Measurements from ENCODE around the gene PTRH1. TPM values are rescaled to one million over a fixed set of nuclear protein-coding genes. Genes with fewer than 3 reads are reported as not detected.

The PTRH1 gene
- total and polyA plus RNA-seq, 10 of the 15 experiments (the other 5 are each of a cell fraction or from before 2014, with no cell fraction given): 0.69 to 38.4 (median 10.2) TPM

GRCh38 chr9:127714020-127714750 is 1.3 kb downstream of the PTRH1 start:
- H3K4me2 ChIP-seq (ENCODE audit: control insufficient read depth, insufficient read depth): peak overlapping the region; percentile 74
- no peaks in the 10 kb centered on the region for H4K20me1 ChIP-seq (ENCODE audit: control insufficient read depth, insufficient read depth)
- no peaks in the 10 kb centered on the region; the same call in 2 of the 3 replicates for H3K9me3 ChIP-seq (replicated peaks; ENCODE audit: control insufficient read depth, insufficient read depth, low read length)
- FAIRE-seq (no peak), ATAC-seq (no peak), DNase-seq (ENCODE audit: low read depth, low spot score) (no peak)
- POLR2A ChIA-PET: no interaction called here
- H3K9ac ChIP-seq (ENCODE audit: control insufficient read depth, insufficient read depth, low read length): no peak overlapping the region; the same call in 1 of the 2 replicates
- H3K27me3 ChIP-seq (replicated peaks in 1 of 2; ENCODE audit: control insufficient read depth in 2 of 2, insufficient read depth in 2 of 2, low read length in 1 of 2): no peaks in the 10 kb centered on the region
- in situ Hi-C loops (cut with MboI) (no loop called here), intact Hi-C loops (cut with micrococcal nuclease; ENCODE audit: unreplicated experiment) (no loop called here)
- no peak overlapping the region for H2AFZ ChIP-seq (ENCODE audit: control insufficient read depth, low read depth, low read length)
- no peak overlapping the region for H3K27ac ChIP-seq (ENCODE audit: control insufficient read depth, insufficient read depth)
- TF ChIP-seq TCF3 (IDR thresholded peaks at IDR 0.05; ENCODE audit: borderline replicate concordance, insufficient read depth, low read depth, low read length) (no peak), IKZF1 (conservative IDR thresholded peaks at IDR 0.05) (no peak), CHD4 (IDR thresholded peaks at IDR 0.05) (no peak), CBX5 (IDR thresholded peaks at IDR 0.05; ENCODE audit: low read depth) (no peak), ZBTB33 (IDR thresholded peaks at IDR 0.05) (no peak), JUNB (IDR thresholded peaks at IDR 0.05) (no peak), KDM1A (IDR thresholded peaks at IDR 0.05; ENCODE audit: borderline replicate concordance) (no peak), CTCF (IDR thresholded peaks at IDR 0.05 in 2 of 3, conservative IDR thresholded peaks at IDR 0.05 in 1 of 3; ENCODE audit: control insufficient read depth in 2 of 3, extremely low read depth in 1 of 3, insufficient read depth in 1 of 3, low read depth in 3 of 3, low read length in 3 of 3) (no peak), GATAD2B (conservative IDR thresholded peaks at IDR 0.05; ENCODE audit: low read depth) (no peak), NRF1 (conservative IDR thresholded peaks at IDR 0.05; ENCODE audit: low read depth, low read length) (no peak), ATF7 (IDR thresholded peaks at IDR 0.05; ENCODE audit: low read depth) (no peak), SP1 (IDR thresholded peaks at IDR 0.05; ENCODE audit: low read depth, low read length) (no peak), TARDBP (IDR thresholded peaks at IDR 0.05; ENCODE audit: borderline replicate concordance) (no peak), E2F4 (IDR thresholded peaks at IDR 0.05; ENCODE audit: low read depth, low read length) (no peak), TBL1XR1 (IDR thresholded peaks at IDR 0.05; ENCODE audit: low read depth, low read length) (no peak)
- SMC1A ChIA-PET (ENCODE audit: uncharacterized antibody, unreplicated experiment): interaction anchor here (1.4 kb wide), 1 partner anchor 8 kb away, joined by 3 read pairs; the partner anchor contains the start of gene CFAP157
- peak overlapping the region; percentile 36; the same call in 1 of the 2 replicates for H3K4me3 ChIP-seq
- TSS peak; percentile 64 for BruUV-seq (replicated peaks)
- CTCF ChIA-PET: interaction anchor here (3.3 kb wide), 1 partner anchor 21 kb away, joined by 21 read pairs; the partner anchor contains the start of gene TOR2A
- peaks cover 6% of the 10 kb centered on the region; the same call in 1 of the 2 replicates for H3K4me1 ChIP-seq (ENCODE audit: control insufficient read depth, insufficient read depth, low read length)
- H3K36me3 ChIP-seq (ENCODE audit: control insufficient read depth in 2 of 2, insufficient read depth in 2 of 2, low read length in 1 of 2): no peaks in the 10 kb centered on the region; a peak in 1 of 4 replicates
- WGBS (ENCODE audit: insufficient coverage, insufficient replicate concordance, low lambda C conversion rate, missing lambda C conversion rate): 70% methylated on average over 18 of the region's 19 CpGs
- H3K79me2 ChIP-seq (ENCODE audit: control insufficient read depth, insufficient read depth, low read length): no peaks in the 10 kb centered on the region
- RAD21 ChIA-PET (ENCODE audit: unreplicated experiment): no interaction called here

Measured in GM12878 (cell line).